Gastrocnemius medialis (tissue), 4 donors: ENCODE measurements around the gene FAM162B.

Source experiments
- CTCF ChIP-seq, 5 experiments: fragments of 450-650 bp in 3 of 5; fragments of 200-600 bp in 2 of 5; sonication (generic) in 2 of 5; IDR thresholded peaks in 4 of 5; conservative IDR thresholded peaks in 1 of 5; 1 replicate in 4 of 5; 2 replicates in 1 of 5; pipeline ENCODE4 v1.5.1; 2016 to 2019; ENCODE audit warnings: antibody characterized with exemption in 5 of 5, mild to moderate bottlenecking in 3 of 5, moderate library complexity in 3 of 5
- POLR2A ChIP-seq, 2 donors: fragments of 450-650 bp; IDR thresholded peaks; one replicate each; pipeline ENCODE4 v1.6.1; 2017; ENCODE audit warnings: antibody characterized with exemption in 2 of 2, mild to moderate bottlenecking in 2 of 2, moderate library complexity in 2 of 2

DNA sequence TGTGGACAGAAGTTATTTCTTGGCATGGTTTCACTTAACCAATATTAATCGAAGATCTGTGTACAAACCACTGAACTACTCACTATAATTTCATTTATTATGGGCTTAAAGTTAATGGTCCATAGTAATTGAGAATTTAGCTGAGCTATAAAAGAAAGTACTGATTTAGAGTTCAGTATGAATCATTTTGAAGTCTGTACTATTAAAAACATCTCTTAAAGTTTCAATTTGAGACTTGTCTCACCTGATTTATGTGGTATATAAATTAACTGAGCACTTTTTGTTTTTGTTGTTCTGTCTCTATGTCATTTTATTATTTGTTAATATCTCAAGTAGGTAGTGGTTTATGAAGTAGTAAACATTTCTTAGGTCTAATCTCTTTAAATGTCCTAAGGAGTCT lies 59.6 kb downstream of the FAM162B start:
- TF ChIP-seq CTCF (IDR thresholded peaks at IDR 0.05 in 4 of 5, conservative IDR thresholded peaks at IDR 0.05 in 1 of 5) (no peak), POLR2A (IDR thresholded peaks at IDR 0.05) (no peak)
